IPS-15b (cell line): ENCODE data around the gene PHACTR3.

Source experiments
- H3K27me3 ChIP-seq: one replicate; pipeline ENCODE4 v1.6.1; 2013; ENCODE audit warnings: low read length; ENCODE audit not compliant: control insufficient read depth, insufficient read depth
- H3K36me3 ChIP-seq: one replicate; pipeline ENCODE4 v1.6.1; 2013; ENCODE audit warnings: low read length; ENCODE audit not compliant: control insufficient read depth, insufficient read depth
- H3K4me1 ChIP-seq: one replicate; pipeline ENCODE4 v1.6.1; 2013; ENCODE audit warnings: mild to moderate bottlenecking, low read length; ENCODE audit not compliant: control insufficient read depth, insufficient read depth
- H3K4me3 ChIP-seq: one replicate; pipeline ENCODE4 v1.5.1; 2013; ENCODE audit warnings: low read depth, low read length
- H3K9ac ChIP-seq: one replicate; pipeline ENCODE4 v1.6.1; 2013; ENCODE audit warnings: low read depth, mild to moderate bottlenecking, low read length
- H3K9me3 ChIP-seq: one replicate; pipeline ENCODE4 v1.6.1; 2013; ENCODE audit warnings: mild to moderate bottlenecking, low read length; ENCODE audit not compliant: control insufficient read depth, insufficient read depth

PHACTR3 gene

DNA sequence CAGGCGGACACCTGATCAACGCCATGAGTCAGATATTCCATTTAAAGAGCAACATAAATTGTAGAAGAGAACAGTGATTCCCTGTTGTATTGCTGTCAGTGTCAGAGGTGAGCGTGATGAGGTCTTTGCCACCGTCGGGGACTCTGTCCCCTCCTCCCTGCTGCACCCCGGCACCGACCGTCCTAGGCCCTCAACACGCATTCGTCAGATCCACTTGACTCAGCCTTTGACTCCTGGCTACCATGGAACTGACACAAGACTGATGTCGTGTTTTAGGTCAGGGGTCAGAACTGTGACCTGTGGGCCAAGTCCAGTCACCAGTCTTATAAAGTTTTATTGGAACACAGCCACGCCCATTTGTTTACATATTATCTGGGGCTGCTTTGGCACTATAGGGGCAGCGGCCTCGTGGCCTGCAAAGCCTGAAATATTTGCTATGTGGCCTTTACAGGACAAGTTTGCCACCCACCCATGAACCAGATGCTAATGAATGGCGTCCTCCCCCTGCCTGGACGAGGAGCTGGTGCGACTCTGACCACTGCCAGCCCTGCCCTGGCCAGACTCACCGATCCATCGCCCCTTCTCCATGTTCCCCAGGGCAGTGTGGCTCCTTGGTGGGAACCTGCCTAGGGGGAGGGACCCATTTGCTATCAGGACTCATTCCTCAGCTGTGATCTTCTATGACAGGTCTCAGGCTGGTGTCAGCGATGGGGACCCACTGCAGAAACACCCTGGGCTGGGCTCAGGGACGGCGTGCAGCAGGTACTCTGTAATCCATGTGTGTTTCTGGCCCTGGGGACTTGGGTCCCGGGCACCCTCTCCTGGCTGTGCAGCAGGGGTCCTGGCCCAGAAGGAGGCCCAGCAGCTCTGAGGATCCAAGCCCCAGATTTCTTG lies 37.5 kb upstream of the PHACTR3 start:
- no peaks in the 10 kb centered on the region for H3K9me3 ChIP-seq
- no peak overlapping the region for H3K9ac ChIP-seq
- H3K4me3 ChIP-seq = no peak overlapping the region

DNA sequence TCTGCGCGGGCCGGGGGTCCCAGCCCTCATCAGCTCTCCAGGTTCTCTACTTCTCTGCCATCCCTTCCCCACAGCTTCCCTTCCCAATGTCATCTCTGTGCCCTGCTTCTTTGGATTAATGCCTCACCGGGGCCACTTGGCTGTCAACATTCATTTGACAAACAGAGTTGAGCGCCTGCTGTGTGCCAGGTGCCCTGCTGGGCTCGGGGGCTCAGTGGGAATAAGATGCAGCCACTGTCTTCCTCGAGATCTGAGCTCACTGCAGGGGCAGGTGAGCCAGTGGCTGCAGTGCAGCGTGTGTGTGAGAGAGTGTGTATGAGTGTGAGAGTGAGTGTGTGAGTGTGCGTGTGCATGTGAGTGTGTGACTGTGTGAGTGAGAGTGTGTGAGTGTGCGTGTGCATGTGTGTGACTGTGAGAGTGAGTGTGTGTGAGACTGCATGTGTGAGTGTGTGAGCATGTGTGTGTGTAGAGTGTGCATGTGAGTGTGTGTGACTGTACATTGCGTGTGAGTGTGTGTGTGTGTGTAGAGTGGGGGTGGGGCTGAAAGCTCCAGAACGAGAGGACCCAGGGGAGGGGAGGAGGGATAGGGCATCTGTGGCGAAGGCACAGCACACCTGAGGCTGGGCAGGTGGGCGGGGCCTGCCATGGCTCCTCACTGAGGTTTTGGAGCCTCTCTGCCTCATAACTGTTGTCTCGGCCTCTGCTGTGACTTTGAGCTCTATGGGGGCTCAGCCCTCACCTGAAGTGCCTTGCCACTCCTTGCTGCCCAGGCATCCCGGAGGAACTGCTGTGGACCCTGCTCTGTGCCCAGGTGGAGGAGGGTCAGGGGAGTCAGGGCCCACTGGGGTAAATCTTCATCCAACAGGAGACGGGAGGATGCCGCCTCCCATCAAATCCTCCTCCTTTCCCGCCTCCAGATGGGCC lies 36.5 kb upstream of the PHACTR3 start:
- no peaks in the 10 kb centered on the region for H3K9me3 ChIP-seq
- H3K9ac ChIP-seq = no peak overlapping the region
- no peaks in the 10 kb centered on the region for H3K36me3 ChIP-seq
- peaks cover 26% of the 10 kb centered on the region for H3K27me3 ChIP-seq
- no peak overlapping the region for H3K4me3 ChIP-seq
- H3K4me1 ChIP-seq = no peaks in the 10 kb centered on the region

More for the DNA sequence above, 37.5 kb upstream of the PHACTR3 start:
- Histone ChIP-seq H3K27me3 (peaks cover 17% of the 10 kb centered on the region), H3K36me3 (no peaks in the 10 kb centered on the region), H3K4me1 (no peaks in the 10 kb centered on the region)

DNA sequence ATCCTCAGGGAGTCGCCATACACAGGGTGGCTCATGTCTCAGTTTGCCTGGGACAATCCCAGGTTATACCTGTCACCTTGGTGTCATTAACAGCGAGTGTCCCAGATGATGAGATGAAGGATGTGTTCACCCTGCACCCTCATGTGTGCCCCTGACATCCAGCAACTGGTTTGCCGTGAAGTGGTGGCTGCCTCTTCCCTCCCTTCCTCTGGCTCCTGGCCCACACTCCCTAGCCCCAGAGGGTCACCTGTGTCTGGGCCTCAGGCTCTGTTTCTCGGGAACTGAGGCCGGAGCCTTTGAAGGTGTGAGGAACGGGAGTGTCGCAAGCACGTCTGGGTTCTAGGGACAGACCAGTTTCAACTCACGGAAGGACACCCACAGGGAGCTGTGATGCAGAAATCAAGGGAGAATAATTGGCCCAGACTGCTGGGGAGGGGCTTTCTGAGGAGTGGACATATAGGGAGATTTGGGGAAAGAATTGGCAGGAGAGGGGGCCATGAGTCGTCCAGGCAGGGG lies 35.8 kb upstream of the PHACTR3 start:
- Histone ChIP-seq H3K9ac (no peak overlapping the region), H3K36me3 (no peaks in the 10 kb centered on the region), H3K9me3 (no peaks in the 10 kb centered on the region), H3K27me3 (peaks cover 31% of the 10 kb centered on the region), H3K4me3 (no peak overlapping the region), H3K4me1 (no peaks in the 10 kb centered on the region)

DNA sequence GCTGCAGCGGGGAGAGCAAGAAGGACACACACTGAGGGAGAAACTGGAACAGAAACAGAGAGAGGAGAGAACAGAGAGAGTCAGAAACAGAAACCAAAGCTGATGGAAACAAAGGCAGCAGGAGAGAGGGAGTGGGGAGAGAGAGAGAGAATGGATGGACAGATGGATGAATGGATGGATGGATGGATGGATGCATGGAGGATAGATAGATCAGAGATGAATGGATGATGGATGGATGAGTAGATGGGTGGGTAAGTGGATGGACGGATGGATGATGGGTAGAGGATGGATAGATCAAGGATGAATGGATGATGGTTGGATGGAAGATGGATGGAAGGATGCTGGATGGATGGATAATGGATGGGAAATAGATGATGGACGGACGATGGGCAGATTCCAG lies 35.0 kb upstream of the PHACTR3 start:
- Histone ChIP-seq H3K9me3 (no peaks in the 10 kb centered on the region), H3K9ac (no peak overlapping the region), H3K4me3 (no peak overlapping the region), H3K27me3 (peaks cover 35% of the 10 kb centered on the region), H3K4me1 (no peaks in the 10 kb centered on the region), H3K36me3 (no peaks in the 10 kb centered on the region)

DNA sequence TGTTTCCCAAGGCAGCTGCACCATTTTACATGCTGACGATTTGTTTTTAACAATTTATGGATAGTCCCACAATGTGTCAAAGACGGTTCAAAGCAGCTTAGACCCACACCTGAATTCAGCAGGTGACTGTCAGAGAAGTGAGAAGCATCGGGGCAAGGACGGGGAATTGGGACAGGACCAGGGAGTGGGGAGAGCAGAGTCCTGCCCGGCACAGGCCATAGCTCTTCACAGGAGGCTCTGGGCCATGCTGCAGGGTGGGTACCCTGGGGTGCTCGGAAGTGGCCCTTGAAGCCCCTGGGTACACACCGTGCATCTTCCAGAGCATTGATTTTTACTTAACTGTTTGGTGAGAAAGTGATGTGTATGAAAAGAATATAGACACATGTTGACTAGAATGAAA lies 33.2 kb upstream of the PHACTR3 start:
- Histone ChIP-seq H3K36me3 (no peaks in the 10 kb centered on the region), H3K9me3 (no peaks in the 10 kb centered on the region), H3K4me3 (no peak overlapping the region), H3K4me1 (no peaks in the 10 kb centered on the region), H3K27me3 (peaks cover 45% of the 10 kb centered on the region), H3K9ac (no peak overlapping the region)

DNA sequence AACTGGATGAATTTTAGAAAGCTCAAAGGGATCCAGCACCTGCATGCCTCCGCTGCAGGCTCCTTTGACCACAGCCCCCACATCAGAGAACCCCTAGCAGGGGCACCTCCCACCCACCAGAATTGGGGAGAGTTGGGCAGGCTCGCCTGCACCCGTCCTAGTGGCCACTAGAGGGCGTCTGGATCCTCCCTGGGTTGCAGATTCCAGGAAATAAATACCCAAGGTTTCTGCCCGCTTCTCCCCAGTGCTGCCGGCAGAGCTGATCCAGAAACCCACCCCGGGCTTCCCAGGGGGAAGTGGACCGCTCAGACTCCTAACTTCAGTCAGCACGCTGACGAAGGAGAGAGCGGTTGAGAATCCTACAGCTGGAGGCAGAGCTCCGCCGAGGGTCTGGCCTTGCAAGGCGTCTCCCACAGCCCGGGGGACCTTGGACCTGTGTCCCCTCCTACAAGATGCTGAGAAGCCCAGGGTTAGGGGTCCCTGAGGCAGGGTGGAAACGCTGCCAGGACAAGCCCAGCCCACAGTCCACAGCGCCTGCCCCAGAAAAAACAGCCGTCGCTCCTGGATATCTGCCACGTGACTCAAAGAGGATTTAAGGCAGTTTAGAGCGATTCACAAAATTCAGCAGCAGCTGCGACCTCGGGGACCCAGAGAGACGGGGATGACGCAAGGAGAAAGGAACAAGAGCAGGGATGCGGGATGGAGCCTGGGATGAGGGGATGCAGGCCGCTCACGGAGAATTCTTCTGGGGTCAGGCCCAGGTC lies 32.6 kb upstream of the PHACTR3 start:
- Histone ChIP-seq H3K9me3 (no peaks in the 10 kb centered on the region), H3K36me3 (no peaks in the 10 kb centered on the region), H3K4me3 (peak overlapping the region; percentile 66), H3K27me3 (peaks cover 51% of the 10 kb centered on the region), H3K9ac (peak overlapping the region; percentile 60), H3K4me1 (no peaks in the 10 kb centered on the region)

DNA sequence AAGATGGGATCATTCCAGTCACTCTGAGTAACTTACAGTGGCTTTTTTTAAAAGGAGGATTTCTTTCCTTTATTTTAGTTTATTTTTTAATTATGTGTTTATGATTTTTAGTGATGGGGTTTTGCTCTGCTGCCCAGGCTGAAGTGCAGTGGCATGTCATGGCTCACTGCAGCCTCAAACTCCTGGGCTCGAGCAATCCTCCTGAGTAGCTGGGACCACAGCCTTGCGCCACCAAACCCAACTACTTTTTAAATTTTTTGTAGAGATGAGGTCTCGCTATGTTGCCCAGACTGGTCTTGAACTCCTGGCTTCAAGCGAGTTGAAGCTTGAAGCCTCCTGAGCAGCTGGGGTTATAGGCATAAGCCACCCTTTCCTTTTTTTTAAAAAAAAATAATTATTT lies 31.8 kb upstream of the PHACTR3 start:
- no peaks in the 10 kb centered on the region for H3K9me3 ChIP-seq
- no peaks in the 10 kb centered on the region for H3K36me3 ChIP-seq
- H3K4me1 ChIP-seq = no peaks in the 10 kb centered on the region
- H3K4me3 ChIP-seq = no peak overlapping the region
- H3K27me3 ChIP-seq = peaks cover 54% of the 10 kb centered on the region
- H3K9ac ChIP-seq = no peak overlapping the region

DNA sequence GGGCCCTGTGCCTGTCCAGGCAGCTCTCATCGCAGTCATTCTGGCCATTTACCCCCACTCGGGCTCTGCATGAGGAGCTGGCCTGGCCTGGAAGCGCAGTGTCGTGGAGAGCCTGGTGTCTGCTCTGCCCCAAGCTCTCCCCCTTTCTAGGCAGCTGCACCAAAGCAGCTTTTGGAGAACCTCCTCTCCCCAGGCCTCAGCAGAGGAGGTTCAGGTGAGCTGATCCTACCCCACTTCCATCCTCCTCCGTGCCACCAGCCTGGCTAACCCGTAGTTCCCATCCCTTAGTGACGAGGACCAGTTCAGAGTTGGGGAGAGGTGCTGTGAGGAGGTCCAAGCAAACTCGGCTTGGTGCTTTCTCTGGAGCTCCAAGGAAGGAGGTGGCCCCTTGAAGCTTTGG lies 30.5 kb upstream of the PHACTR3 start:
- no peaks in the 10 kb centered on the region for H3K4me1 ChIP-seq
- H3K27me3 ChIP-seq = peaks cover 68% of the 10 kb centered on the region
- no peaks in the 10 kb centered on the region for H3K9me3 ChIP-seq
- H3K9ac ChIP-seq = no peak overlapping the region
- no peak overlapping the region for H3K4me3 ChIP-seq
- H3K36me3 ChIP-seq = no peaks in the 10 kb centered on the region

DNA sequence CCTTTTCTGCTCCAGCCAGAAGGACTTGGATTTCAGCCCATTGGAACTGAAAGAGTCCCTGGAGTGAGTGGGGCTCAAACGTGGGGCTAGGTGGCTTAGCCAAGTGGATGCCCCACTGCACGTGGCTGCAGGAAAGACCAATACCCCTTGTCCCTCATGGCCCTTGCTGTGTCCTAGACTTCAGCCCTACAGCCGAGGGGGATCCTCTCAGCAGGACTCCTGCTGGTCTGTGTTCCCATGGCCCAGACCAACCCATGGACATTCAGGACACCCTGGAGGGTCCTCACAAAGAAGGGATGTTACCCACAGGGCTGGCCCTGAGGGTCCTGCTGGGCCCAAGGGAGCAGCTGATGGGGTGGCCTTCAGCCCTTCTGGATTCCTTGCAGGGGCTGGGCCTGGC lies 30.0 kb upstream of the PHACTR3 start:
- no peaks in the 10 kb centered on the region for H3K9me3 ChIP-seq
- H3K9ac ChIP-seq = no peak overlapping the region
- H3K36me3 ChIP-seq = no peaks in the 10 kb centered on the region
- H3K27me3 ChIP-seq = peaks cover 68% of the 10 kb centered on the region
- H3K4me3 ChIP-seq = no peak overlapping the region
- H3K4me1 ChIP-seq = no peaks in the 10 kb centered on the region

DNA sequence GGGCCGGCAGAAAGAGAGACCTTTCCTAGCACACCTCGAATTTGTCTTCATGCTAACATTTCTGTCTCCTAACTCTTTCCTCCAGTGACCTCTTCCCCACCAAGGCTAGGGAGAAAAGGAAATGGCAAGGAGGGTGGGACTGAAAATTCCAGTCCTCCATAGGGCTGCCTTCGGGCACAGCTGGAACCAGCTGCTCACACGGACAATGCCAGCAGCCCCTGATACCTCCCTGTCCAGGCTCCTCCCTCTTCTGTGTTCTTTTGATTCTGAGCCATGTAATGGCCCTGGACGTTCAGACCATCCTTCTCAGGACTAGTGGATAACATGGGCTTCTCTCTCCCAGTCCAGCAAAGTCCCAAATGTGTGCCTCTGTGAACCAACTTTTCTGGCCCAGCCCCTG lies 29.1 kb upstream of the PHACTR3 start:
- no peak overlapping the region for H3K4me3 ChIP-seq
- no peak overlapping the region for H3K9ac ChIP-seq
- H3K27me3 ChIP-seq = peaks cover 75% of the 10 kb centered on the region
- no peaks in the 10 kb centered on the region for H3K4me1 ChIP-seq
- H3K9me3 ChIP-seq = no peaks in the 10 kb centered on the region
- no peaks in the 10 kb centered on the region for H3K36me3 ChIP-seq

DNA sequence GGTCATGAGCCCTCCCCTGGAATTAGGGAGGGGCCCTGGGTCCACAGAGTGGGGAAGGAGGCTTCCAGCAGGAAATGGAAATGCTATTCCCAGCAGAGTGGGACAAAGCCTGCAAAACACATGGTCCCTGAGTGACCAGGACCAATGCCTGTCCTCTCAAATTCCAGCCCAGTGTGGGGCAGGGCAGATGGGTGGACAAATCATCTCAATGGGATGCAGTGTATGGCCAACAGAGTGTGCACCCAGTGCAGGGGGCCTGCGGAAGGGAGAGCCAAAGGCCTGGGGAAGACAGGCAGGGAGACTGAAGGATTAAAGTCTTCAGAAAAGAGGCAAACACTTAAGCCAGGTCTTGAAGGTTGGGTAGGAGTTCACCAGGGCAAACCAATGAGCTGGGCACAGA lies 28.7 kb upstream of the PHACTR3 start:
- H3K36me3 ChIP-seq = no peaks in the 10 kb centered on the region
- no peak overlapping the region for H3K9ac ChIP-seq
- no peaks in the 10 kb centered on the region for H3K9me3 ChIP-seq
- H3K4me1 ChIP-seq = no peaks in the 10 kb centered on the region
- H3K27me3 ChIP-seq = peaks cover 76% of the 10 kb centered on the region
- H3K4me3 ChIP-seq = no peak overlapping the region
